Fibroblast of the aortic adventitia (primary cell): ENCODE data around the gene ETFA. TPM values are rescaled to one million over a fixed set of nuclear protein-coding genes. Genes with fewer than 3 reads are reported as not detected.
A peak's percentile ranks its signal among the peaks of the same experiment; 100 is the strongest.

Experiments
- DNase-seq: peaks from one replicate; pipeline ENCODE4 v3.0.0-alpha.2; 2010; ENCODE audit warnings: low read depth
- H3K4me3 ChIP-seq: 2 replicates; pipeline ENCODE4 v1.5.1; 2011; ENCODE audit warnings: low read depth, mild to moderate bottlenecking, control low read depth, low read length, moderate library complexity
- CTCF ChIP-seq: IDR thresholded peaks from 2 replicates; pipeline ENCODE4 v1.5.1; 2011; ENCODE audit warnings: mild to moderate bottlenecking, low read length, control low read depth, inconsistent platforms; ENCODE audit not compliant: insufficient read depth
- total RNA-seq: library from RNA; depleted of rRNA; stranded (reverse); fragments of >200 nt; gene quantifications from 2 replicates; pipeline ENCODE4 v1.2.3, GENCODE V29; 2012; ENCODE audit warnings: low replicate concordance

The ETFA gene
- total RNA-seq, 1 donor: 87.8 TPM

GRCh38 chr15:76332796-76333195, 21.5 kb upstream of the ETFA start:
- no peak for TF ChIP-seq CTCF
- no peak for DNase-seq
- no peak overlapping the region for H3K4me3 ChIP-seq

GRCh38 chr15:76330080-76330680, 18.9 kb upstream of the ETFA start:
- peak; percentile 73 for DNase-seq
- peak; percentile 83 for TF ChIP-seq CTCF

GRCh38 chr15:76328958-76329357, 17.7 kb upstream of the ETFA start:
- DNase-seq: peak; percentile 31
- TF ChIP-seq CTCF: no peak
- no peak overlapping the region for H3K4me3 ChIP-seq

More at GRCh38 chr15:76330080-76330680, 18.9 kb upstream of the ETFA start:
- H3K4me3 ChIP-seq: no peak overlapping the region

DNA sequence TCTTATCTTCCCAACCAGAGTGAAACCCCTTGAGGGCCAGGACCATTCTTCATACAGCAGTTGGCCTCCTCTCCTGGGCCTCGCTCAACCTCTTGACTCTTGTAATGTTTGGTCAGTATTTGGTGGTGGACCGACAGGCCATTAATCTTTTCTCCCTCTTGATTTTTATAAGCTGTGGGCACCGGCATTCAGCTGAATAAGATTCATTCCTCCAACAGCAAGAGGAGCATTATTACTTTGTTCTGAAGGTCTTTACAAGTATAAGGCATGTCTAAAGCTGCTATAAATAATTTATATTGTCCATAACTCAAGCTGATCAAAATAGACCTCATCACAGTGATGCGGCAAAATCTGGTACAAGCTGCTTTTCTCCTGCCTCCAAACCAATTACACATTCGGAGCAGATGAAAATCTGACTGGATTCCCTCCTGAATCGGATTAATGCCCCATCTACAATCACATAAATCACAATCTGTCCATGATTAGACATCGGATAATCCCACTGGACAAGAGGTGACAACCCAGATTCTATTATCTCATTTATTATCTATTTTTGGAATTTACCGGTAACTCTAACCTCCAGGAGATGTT, 16.9 kb upstream of the ETFA start:
- DNase-seq: no peak
- no peak overlapping the region for H3K4me3 ChIP-seq
- TF ChIP-seq CTCF: no peak

GRCh38 chr15:76327191-76328105, 16.2 kb upstream of the ETFA start:
- DNase-seq: peak; percentile 28
- TF ChIP-seq CTCF: no peak
- no peak overlapping the region for H3K4me3 ChIP-seq

DNA sequence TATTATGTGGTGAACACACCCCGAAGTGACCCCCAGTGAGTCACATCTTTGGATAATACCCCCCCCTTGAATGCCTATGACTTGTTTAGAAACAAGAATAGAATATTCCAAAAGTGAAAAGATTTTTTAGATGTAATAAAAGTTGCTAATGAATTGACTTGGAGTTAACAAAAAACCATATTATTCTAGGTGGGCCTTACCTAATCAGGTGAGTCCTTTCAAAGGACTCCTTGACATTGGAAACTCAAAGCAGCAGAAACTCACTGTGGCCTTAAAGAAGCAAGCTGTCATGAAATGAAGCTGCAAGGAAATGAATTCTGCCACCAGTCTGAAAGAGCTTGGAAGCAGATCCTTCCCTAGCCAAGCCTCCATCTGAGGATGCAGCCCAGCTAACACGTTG, 14.4 kb upstream of the ETFA start:
- no peak overlapping the region for H3K4me3 ChIP-seq
- DNase-seq: no peak
- no peak for TF ChIP-seq CTCF
